Astrocyte (in vitro differentiated cells and primary cell): ENCODE measurements around the gene TNN.
"Not testable (repeated sequence)": the region's sequence is repeated elsewhere in the genome, so short reads cannot be mapped to it uniquely, and the experiment has no call there.

Source experiments
- EZH2 ChIP-seq: IDR thresholded peaks from 2 replicates; pipeline ENCODE4 v1.6.1; 2012; ENCODE audit warnings: mild to moderate bottlenecking, low read length, inconsistent platforms; ENCODE audit not compliant: insufficient read depth
- TF ChIP-seq, protein P1 (sequence below): IDR thresholded peaks from 2 replicates; pipeline ENCODE4 v1.5.1; 2011; ENCODE audit warnings: low read depth, mild to moderate bottlenecking, inconsistent platforms, low read length, moderate library complexity; ENCODE audit not compliant: insufficient read depth

DNA sequence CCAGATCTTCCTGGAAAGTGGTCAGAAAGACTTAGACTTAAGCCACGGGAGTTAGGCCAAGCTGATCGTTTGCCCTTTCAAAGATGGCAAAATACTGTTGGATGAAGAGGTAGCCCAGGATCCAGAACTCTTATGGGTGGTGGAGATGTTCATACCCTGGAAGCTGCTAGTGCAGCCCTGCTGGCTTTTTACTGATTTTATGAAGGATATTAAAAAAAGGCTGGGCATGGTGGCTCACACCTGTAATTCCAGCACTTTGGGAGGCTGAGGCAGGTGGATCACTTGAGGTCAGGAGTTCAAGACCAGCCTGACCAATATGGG lies 43.8 kb upstream of the TNN start:
- TF ChIP-seq, protein P1, sequence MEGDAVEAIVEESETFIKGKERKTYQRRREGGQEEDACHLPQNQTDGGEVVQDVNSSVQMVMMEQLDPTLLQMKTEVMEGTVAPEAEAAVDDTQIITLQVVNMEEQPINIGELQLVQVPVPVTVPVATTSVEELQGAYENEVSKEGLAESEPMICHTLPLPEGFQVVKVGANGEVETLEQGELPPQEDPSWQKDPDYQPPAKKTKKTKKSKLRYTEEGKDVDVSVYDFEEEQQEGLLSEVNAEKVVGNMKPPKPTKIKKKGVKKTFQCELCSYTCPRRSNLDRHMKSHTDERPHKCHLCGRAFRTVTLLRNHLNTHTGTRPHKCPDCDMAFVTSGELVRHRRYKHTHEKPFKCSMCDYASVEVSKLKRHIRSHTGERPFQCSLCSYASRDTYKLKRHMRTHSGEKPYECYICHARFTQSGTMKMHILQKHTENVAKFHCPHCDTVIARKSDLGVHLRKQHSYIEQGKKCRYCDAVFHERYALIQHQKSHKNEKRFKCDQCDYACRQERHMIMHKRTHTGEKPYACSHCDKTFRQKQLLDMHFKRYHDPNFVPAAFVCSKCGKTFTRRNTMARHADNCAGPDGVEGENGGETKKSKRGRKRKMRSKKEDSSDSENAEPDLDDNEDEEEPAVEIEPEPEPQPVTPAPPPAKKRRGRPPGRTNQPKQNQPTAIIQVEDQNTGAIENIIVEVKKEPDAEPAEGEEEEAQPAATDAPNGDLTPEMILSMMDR: not testable (repeated sequence)
- TF ChIP-seq EZH2: not testable (repeated sequence)
